Endothelial cell of umbilical vein (primary cell): Measurements from ENCODE around the gene NFKBIE. TPM values are rescaled to one million over a fixed set of nuclear protein-coding genes. Genes with fewer than 3 reads are reported as not detected.

ENCODE experiments used
- BruUV-seq: library from RNA; stranded (reverse); fragments of 400-500 nt; replicated peaks from 2 replicates; lab custom pipeline; 2021; lab: Mats Ljungman, UMichigan
- CTCF ChIA-PET: fragments of 300-600, 350-600 bp; sonication (Branson Sonifier 250); formaldehyde crosslinking; loops from one replicate; lab custom pipeline; 2021; ENCODE audit warnings: antibody characterized with exemption, inconsistent platforms; lab: Charles Lee
- POLR2A ChIA-PET: fragments of 300-600, 350-600 bp; sonication (Branson Sonifier 250); formaldehyde crosslinking; loops from one replicate; lab custom pipeline; 2021; ENCODE audit warnings: antibody characterized with exemption, inconsistent platforms; lab: Charles Lee
- DNase-seq: peaks from one replicate; pipeline ENCODE4 v3.0.0-alpha.2; 2011; ENCODE audit warnings: low read depth, low spot score
- FAIRE-seq: peaks from 2 replicates; lab custom pipeline; 2011; peaks lifted over from hg19 to GRCh38; lab: Jason Lieb, UNC
- H2AFZ ChIP-seq: 2 replicates; pipeline ENCODE4 v1.6.0; 2012; ENCODE audit warnings: low read depth, low read length, control low read depth, inconsistent platforms
- H3K27ac ChIP-seq: 2 replicates; pipeline ENCODE4 v1.5.1; 2011; ENCODE audit warnings: low read depth, mild to moderate bottlenecking, control low read depth, low read length, moderate library complexity; ENCODE audit not compliant: insufficient read depth
- H3K27me3 ChIP-seq, 2 experiments: 2 replicates each; pipeline versions ENCODE4 v1.6.0 to v1.6.1; 2011; ENCODE audit warnings: low read length in 2 of 2, mixed read lengths in 1 of 2; ENCODE audit not compliant: control insufficient read depth in 2 of 2, insufficient read depth in 2 of 2
- H3K36me3 ChIP-seq, 2 experiments: 2 replicates in 1 of 2; 3 replicates in 1 of 2; pipeline ENCODE4 v1.5.1; 2011; ENCODE audit warnings: low read length in 2 of 2, mild to moderate bottlenecking in 1 of 2, moderate library complexity in 1 of 2; ENCODE audit not compliant: control insufficient read depth in 2 of 2, insufficient read depth in 2 of 2; ENCODE audit errors: extremely low read depth in 1 of 2
- H3K4me1 ChIP-seq: 3 replicates; pipeline ENCODE4 v1.5.1; 2011; ENCODE audit warnings: mild to moderate bottlenecking, low read length; ENCODE audit not compliant: control insufficient read depth, insufficient read depth; ENCODE audit errors: extremely low read depth
- H3K4me2 ChIP-seq: 2 replicates; pipeline ENCODE4 v1.6.1; 2011; ENCODE audit warnings: low read length, control low read depth, mixed read lengths; ENCODE audit not compliant: insufficient read depth
- H3K4me3 ChIP-seq, 3 experiments: fragments of 200-600 bp in 1 of 3; sonication (generic), shearing (Covaris generic) in 1 of 3; replicated peaks in 1 of 3; 2 replicates each; pipeline ENCODE4 v1.5.1; 2011 to 2016; ENCODE audit warnings: control low read depth in 3 of 3, low read length in 3 of 3, mild to moderate bottlenecking in 2 of 3, inconsistent platforms in 1 of 3, low read depth in 1 of 3, moderate library complexity in 1 of 3; ENCODE audit not compliant: insufficient read depth in 1 of 3
- H3K79me2 ChIP-seq: 2 replicates; pipeline ENCODE4 v1.6.0; 2012; ENCODE audit warnings: low read length, inconsistent platforms; ENCODE audit not compliant: control insufficient read depth, insufficient read depth
- H3K9ac ChIP-seq: replicated peaks from 2 replicates; pipeline ENCODE3; 2011; ENCODE audit warnings: low read length, control low read depth; ENCODE audit not compliant: insufficient read depth; ENCODE audit errors: extremely low read depth
- H3K9me1 ChIP-seq: replicated peaks from 3 replicates; pipeline ENCODE4 v1.6.0; 2011; ENCODE audit warnings: mild to moderate bottlenecking, low read length; ENCODE audit not compliant: control insufficient read depth, insufficient read depth; ENCODE audit errors: extremely low read depth
- H3K9me3 ChIP-seq: replicated peaks from 2 replicates; pipeline ENCODE4 v1.5.1; 2012; ENCODE audit warnings: low read length, inconsistent platforms; ENCODE audit not compliant: control insufficient read depth, insufficient read depth
- H4K20me1 ChIP-seq: replicated peaks from 2 replicates; pipeline ENCODE3; 2011; ENCODE audit warnings: mild to moderate bottlenecking, low read length; ENCODE audit not compliant: control insufficient read depth, insufficient read depth; ENCODE audit errors: extremely low read depth
- CTCF ChIP-seq, 2 donors: IDR thresholded peaks; 1 replicate in 1 of 2; 2 replicates in 1 of 2; pipeline ENCODE4 v1.5.1; 2011; ENCODE audit warnings: low read length in 2 of 2, mild to moderate bottlenecking in 2 of 2, moderate library complexity in 2 of 2, control low read depth in 1 of 2, inconsistent platforms in 1 of 2, low read depth in 1 of 2; ENCODE audit not compliant: insufficient read depth in 1 of 2; ENCODE audit errors: extremely low read depth in 1 of 2
- EZH2 ChIP-seq: IDR thresholded peaks from 2 replicates; pipeline ENCODE4 v1.6.1; 2012; ENCODE audit warnings: borderline replicate concordance, low read depth, mild to moderate bottlenecking, moderate library complexity, low read length, inconsistent platforms; ENCODE audit not compliant: severe bottlenecking
- FOS ChIP-seq: IDR thresholded peaks from 2 replicates; pipeline ENCODE4 v1.6.1; 2011; ENCODE audit warnings: mild to moderate bottlenecking, low read length, moderate library complexity, borderline replicate concordance; ENCODE audit not compliant: insufficient read depth
- GATA2 ChIP-seq: IDR thresholded peaks from 2 replicates; pipeline ENCODE4 v1.7.0; 2011; ENCODE audit warnings: low read depth, mild to moderate bottlenecking, moderate library complexity, mixed read lengths, low read length; ENCODE audit not compliant: insufficient read length, insufficient read depth
- JUN ChIP-seq: IDR thresholded peaks from 2 replicates; pipeline ENCODE4 v1.6.1; 2011; ENCODE audit warnings: borderline replicate concordance, low read depth; ENCODE audit not compliant: insufficient read length, insufficient read depth
- MAX ChIP-seq: IDR thresholded peaks from 2 replicates; pipeline ENCODE4 v1.6.1; 2011; ENCODE audit not compliant: insufficient read depth, insufficient read length
- MYC ChIP-seq: IDR thresholded peaks from one replicate; pipeline ENCODE4 v1.6.1; 2011; ENCODE audit warnings: mild to moderate bottlenecking, low read depth, low read length
- POLR2A ChIP-seq: IDR thresholded peaks from 2 replicates; pipeline ENCODE4 v1.6.1; 2012; ENCODE audit warnings: low read depth, mild to moderate bottlenecking, control low read depth, low read length
- POLR2AphosphoS5 ChIP-seq: IDR thresholded peaks from 2 replicates; pipeline ENCODE4 v1.6.1; 2012; ENCODE audit warnings: low read depth, mild to moderate bottlenecking, control low read depth, low read length, moderate library complexity; ENCODE audit not compliant: insufficient read depth
- dilution Hi-C: fragments of 300-500 bp; cut with MboI; formaldehyde crosslinking; loops from one replicate; pipeline ENCODE4 v1.15.0; 2019; ENCODE audit warnings: low sequenced_read_pairs; ENCODE audit not compliant: extremely low pct_ligation_motif_present
- intact Hi-C: fragments of 100-400 bp; cut with micrococcal nuclease; formaldehyde crosslinking; loops from one replicate; pipeline ENCODE4 v1.10.0; 2022
- polyA plus RNA-seq, 4 experiments: library from polyadenylated mRNA; depleted of rRNA in 3 of 4; stranded (reverse) in 3 of 4; unstranded in 1 of 4; fragments of >200 nt; gene quantifications; 2 replicates each; pipeline versions ENCODE4 v1.2.1 to v1.2.3, GENCODE V29; 2011 to 2012; ENCODE audit warnings: missing spikeins in 1 of 4
- total RNA-seq: library from RNA; stranded (reverse); gene quantifications from 2 replicates; pipeline ENCODE4 v1.2.3, GENCODE V29; 2021

NFKBIE gene
- total and polyA plus RNA-seq, 2 donors (not counting 3 experiments of a cell fraction or from before 2014, with no cell fraction given), result 19.0 to 22.6 TPM

GRCh38 chr6:44258325-44258863 is 7.0 kb downstream of the NFKBIE start:
- no peaks in the 10 kb centered on the region for H3K9me3 ChIP-seq
- H3K9me1 ChIP-seq, result no peaks in the 10 kb centered on the region
- no peak for DNase-seq
- no peak overlapping the region for H2AFZ ChIP-seq
- H3K36me3 ChIP-seq, result peaks cover 12 to 37% of the 10 kb centered on the region in 2 experiments
- BruUV-seq, result no TSS peak
- H3K4me1 ChIP-seq, result peaks cover 26% of the 10 kb centered on the region
- H3K79me2 ChIP-seq, result peaks cover 32% of the 10 kb centered on the region
- no peaks in the 10 kb centered on the region for H3K27me3 ChIP-seq
- POLR2A ChIA-PET, result no interaction called here
- H3K9ac ChIP-seq, result no peak overlapping the region
- TF ChIP-seq CTCF (IDR thresholded peaks at IDR 0.05; ENCODE audit: extremely low read depth in 1 of 2, insufficient read depth in 1 of 2, low read depth in 1 of 2, low read length in 2 of 2) (no peak), POLR2AphosphoS5 (no peak), EZH2 (no peak), MYC (no peak), POLR2A (no peak), GATA2 (no peak), FOS (no peak), JUN (no peak), MAX (no peak)
- dilution Hi-C loops, result no loop called here
- no peak overlapping the region for H3K4me2 ChIP-seq
- H3K4me3 ChIP-seq, result no peak overlapping the region
- CTCF ChIA-PET, result no interaction called here
- H3K27ac ChIP-seq, result no peak overlapping the region
- intact Hi-C loops, result no loop called here
- no peak for FAIRE-seq
- H4K20me1 ChIP-seq, result no peaks in the 10 kb centered on the region
